ENCODE measurements around the gene LSAMP.

LSAMP gene

GRCh38 chr3:116322750-116323375, 122.4 kb downstream of the LSAMP start:
- POLR2A ChIA-PET (ENCODE audit: low non-redundant PET), result no interaction called here
- no peak overlapping the region for H3K27ac ChIP-seq
- DNase-seq (ENCODE audit: low spot score), result no peak
- CTCF ChIA-PET, result interaction anchor here (0.7 kb wide), 1 partner anchor 21 kb away, joined by 3 read pairs; no protein-coding TSS in a partner anchor
- TF ChIP-seq, protein P1, sequence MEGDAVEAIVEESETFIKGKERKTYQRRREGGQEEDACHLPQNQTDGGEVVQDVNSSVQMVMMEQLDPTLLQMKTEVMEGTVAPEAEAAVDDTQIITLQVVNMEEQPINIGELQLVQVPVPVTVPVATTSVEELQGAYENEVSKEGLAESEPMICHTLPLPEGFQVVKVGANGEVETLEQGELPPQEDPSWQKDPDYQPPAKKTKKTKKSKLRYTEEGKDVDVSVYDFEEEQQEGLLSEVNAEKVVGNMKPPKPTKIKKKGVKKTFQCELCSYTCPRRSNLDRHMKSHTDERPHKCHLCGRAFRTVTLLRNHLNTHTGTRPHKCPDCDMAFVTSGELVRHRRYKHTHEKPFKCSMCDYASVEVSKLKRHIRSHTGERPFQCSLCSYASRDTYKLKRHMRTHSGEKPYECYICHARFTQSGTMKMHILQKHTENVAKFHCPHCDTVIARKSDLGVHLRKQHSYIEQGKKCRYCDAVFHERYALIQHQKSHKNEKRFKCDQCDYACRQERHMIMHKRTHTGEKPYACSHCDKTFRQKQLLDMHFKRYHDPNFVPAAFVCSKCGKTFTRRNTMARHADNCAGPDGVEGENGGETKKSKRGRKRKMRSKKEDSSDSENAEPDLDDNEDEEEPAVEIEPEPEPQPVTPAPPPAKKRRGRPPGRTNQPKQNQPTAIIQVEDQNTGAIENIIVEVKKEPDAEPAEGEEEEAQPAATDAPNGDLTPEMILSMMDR (conservative IDR thresholded peaks at IDR 0.05; ENCODE audit: low read depth), result no peak

- ChIA-PET POLR2A (ENCODE audit: low non-redundant PET) (no interaction called here), CTCF (interaction anchor here (0.7 kb wide), 1 partner anchor 557 kb away, joined by 3 read pairs; no protein-coding TSS in a partner anchor)
- TF ChIP-seq, protein P1 (conservative IDR thresholded peaks at IDR 0.05; ENCODE audit: low read depth), result no peak
- H3K27ac ChIP-seq, result no peak overlapping the region
- no peak for DNase-seq (ENCODE audit: low spot score)
These were observed 126.9 kb downstream of the LSAMP start for GRCh38 chr3:116318370-116318769.

DNA sequence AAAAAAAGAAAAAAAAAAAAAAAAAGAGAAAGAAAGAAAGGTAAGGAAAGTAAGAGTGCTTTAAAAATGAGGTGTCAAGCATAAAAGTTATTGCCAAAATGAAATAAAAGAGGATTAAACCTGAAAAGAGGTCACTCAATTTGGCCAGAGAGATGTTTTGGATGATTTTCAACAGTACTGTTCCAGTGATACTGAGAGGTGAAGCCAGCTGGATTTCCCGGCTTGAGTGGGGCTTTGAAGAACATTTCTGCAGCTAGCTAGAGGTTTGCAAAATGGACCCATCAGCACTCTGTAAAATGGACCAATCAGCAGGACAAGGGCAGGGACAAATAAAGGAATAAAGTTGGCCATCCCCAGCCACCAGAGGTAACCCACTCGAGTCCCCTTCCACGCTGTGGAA, 128.5 kb downstream of the LSAMP start:
- TF ChIP-seq, protein P1 (conservative IDR thresholded peaks at IDR 0.05; ENCODE audit: low read depth), result no peak
- CTCF ChIA-PET, result no interaction called here
- no peak overlapping the region for H3K27ac ChIP-seq
- DNase-seq (ENCODE audit: low spot score), result no peak
- POLR2A ChIA-PET (ENCODE audit: low non-redundant PET), result no interaction called here

DNA sequence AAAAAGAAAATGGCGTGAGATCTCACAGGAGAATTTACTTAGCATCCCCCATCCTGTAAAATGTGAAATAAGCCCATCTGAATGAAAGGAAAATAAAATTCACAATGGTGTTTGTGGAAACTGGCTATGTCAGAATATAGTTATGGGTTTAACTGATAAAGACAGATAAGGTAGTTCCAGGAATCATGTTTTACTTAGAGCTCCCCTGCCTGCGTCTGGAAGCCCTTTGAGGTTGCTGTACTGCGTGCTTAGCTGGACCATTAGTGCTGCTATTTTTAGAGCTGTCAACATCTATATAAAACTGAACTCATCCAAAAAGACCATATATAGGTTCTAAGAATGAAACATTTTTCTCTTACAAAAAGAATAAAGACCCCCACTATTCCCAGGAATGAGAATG, 130.8 kb downstream of the LSAMP start:
- CTCF ChIA-PET, result no interaction called here
- DNase-seq (ENCODE audit: low spot score), result no peak
- POLR2A ChIA-PET (ENCODE audit: low non-redundant PET), result no interaction called here
- TF ChIP-seq, protein P1 (conservative IDR thresholded peaks at IDR 0.05; ENCODE audit: low read depth), result no peak
- H3K27ac ChIP-seq, result no peak overlapping the region

DNA sequence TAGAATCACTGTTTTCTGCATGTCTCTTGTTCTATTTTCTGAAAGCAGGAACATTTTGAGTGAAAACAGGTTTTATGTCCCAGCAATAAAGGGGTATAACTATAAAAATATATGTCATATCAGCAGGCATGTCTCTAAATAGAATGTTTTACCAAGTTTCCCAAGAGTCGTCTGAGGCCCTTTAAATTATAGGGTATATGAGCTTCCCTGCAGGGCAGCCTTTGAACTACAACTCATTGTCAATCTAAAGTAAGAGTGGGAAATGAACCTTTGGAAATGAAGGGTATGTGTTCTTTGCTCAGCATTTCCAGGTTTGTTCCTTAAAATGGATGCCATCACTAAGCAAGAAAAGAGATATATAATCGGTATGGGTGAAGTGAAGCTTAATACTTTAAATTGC, 138.6 kb downstream of the LSAMP start:
- no peak overlapping the region for H3K27ac ChIP-seq
- POLR2A ChIA-PET (ENCODE audit: low non-redundant PET), result no interaction called here
- TF ChIP-seq, protein P1 (conservative IDR thresholded peaks at IDR 0.05; ENCODE audit: low read depth), result no peak
- CTCF ChIA-PET, result interaction anchor here (0.6 kb wide), 1 partner anchor 60 kb away, joined by 3 read pairs; no protein-coding TSS in a partner anchor
- no peak for DNase-seq (ENCODE audit: low spot score)

DNA sequence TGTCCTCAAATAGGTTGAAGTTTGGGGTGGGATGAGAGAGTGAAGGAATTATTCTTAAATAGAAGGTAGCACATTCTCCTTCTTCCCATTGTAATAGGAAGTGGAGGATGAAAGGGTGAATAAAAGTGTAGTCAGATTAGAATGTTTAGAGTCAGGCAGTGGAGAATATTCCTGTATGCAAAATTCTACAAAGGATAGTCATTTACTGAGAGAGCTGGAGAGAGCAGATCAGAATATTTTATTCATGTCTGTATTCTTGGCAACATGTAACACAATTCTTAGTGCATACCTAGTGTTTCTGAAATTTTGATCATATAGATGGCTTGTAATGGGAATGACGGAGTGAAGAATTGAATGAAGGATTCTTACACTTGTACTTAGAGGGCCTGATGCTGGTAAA, 139.1 kb downstream of the LSAMP start:
- TF ChIP-seq, protein P1 (conservative IDR thresholded peaks at IDR 0.05; ENCODE audit: low read depth), result no peak
- CTCF ChIA-PET, result no interaction called here
- no peak overlapping the region for H3K27ac ChIP-seq
- no peak for DNase-seq (ENCODE audit: low spot score)
- POLR2A ChIA-PET (ENCODE audit: low non-redundant PET), result no interaction called here
